HG02642 (cell line): ENCODE measurements around the gene KCNQ1OT1.

Experiments
- ATAC-seq: cut with Tn5 transposase; IDR thresholded peaks from one replicate; pipeline ENCODE4 v1.9.1; 2021; ENCODE audit warnings: mild to moderate bottlenecking; ENCODE audit not compliant: unreplicated experiment, poor library complexity

Gene KCNQ1OT1

DNA sequence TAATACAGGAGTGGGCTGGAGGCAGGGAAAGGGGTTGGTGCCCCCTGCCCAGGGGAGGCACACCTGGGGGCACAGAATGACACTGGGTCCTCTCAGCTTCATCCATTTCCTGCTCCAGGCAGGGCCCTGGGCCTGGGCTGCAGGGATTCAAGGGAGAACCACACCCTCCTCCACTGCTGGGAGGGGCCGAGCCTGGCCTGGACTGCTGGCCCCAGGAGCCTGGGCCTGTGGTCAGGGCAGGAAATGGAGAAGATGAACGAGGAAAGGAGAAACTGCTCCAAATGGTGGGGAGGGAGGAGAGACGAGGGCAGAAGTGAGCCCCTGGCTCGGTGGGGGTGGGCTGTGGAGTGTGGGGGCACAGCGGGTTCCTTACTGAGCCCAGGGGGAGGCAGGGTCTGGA, 38.1 kb upstream of the KCNQ1OT1 start:
- ATAC-seq = no peak

GRCh38 chr11:2737226-2737590, 37.4 kb upstream of the KCNQ1OT1 start:
- no peak for ATAC-seq

- no peak for ATAC-seq
These were observed 36.9 kb upstream of the KCNQ1OT1 start for GRCh38 chr11:2736577-2737225.

DNA sequence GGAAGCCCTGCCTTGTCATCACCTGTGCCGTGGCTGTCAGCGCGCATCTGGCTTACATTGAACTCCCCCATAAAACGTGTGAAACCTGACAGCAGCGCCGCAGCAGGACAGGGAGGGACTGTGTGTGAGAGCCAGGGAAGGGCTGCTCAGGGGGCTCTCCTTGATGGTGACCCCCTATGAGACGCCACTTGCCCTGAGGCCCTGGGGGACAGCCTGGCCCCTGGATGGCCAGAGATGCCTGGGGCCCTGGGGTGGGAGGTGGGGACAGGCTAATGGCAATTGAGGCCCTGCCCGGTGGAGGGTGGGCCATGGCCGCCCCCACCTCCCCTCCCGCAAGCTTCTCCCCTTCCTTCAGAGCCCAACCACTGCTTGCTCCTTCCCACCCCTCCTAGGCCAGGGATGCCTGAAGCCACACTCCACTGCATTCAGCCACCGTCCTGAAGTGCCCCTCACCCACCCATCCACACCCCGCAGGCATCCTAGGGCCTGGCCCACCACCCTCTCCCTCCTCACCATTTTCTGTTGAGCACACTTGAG, 35.3 kb upstream of the KCNQ1OT1 start:
- no peak for ATAC-seq

DNA sequence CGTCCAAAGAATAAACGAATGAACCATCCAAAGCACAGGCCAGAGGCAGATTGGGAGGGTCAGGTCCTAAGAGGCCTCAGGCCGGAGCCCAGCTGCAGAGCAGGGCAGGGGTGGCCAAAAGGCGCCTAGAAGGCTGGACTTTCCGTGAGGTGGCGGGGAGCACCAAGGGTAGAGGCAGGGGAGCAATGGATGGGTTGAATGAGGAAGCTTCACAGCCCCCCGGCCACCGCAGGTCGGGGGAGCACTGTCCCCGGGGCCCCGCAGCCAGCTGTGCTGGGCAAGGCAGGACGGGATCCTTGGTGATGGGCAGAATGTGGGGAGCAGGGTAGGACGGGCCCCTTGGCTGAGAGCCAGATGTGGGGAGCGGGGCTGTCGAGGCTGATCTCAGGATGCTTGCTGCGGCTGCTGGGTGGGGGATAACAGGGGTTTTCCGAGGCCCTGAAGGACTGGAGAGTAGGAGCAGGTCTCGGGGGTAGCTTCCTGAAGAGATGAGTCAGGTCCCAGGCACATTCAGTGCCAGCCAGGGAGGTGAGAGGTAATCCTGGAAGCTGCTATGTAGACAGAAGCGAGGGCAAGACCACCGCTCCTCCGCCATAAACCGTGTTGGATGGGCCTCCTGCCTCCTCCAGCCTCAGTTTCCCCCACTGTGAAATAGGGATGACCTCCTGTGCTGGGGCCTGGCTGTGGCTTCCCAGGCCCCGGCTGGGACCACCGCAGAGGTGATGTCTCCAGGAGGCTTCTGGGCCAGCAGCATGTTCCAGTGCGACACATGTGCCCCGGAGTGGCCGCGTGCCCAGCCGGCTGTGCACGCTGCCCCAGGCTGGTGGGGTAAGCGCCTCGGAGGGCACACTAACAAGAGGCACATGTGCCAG, 34.6 kb upstream of the KCNQ1OT1 start:
- no peak for ATAC-seq

DNA sequence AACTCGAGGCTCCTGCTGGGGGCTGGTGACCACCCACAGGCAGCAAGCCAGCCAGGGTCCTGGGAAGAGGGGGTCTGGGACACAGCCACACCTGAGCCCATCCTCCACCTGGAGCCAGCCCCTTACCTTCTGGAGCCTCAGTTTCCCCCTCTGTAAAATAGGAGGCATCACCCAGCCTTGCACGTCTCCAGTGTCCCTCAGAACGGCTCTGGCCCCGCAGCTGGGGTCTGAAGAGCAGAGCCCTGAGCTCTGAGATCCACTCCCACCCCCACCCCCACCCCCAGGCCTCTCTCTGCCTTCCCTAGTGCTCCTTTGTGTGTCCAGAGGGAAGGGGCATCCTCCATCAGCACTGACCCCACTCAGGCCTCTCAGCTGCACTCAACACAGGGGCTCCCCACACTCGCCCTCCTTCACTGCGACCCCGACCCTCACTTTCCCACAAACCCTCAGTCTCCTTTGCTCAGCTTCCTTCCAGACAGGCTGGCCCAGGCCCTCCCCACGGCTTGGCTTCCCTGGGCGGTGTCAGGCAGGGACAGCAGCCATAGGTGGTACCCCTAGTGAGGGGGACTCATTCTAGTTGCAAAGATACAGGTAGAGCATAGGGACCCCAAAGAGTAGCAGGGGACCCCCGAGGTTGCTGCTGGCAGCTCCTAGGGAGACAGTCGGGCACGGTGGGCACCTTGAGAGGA, 33.3 kb upstream of the KCNQ1OT1 start:
- no peak for ATAC-seq

- no peak for ATAC-seq
These were observed 32.6 kb upstream of the KCNQ1OT1 start for GRCh38 chr11:2732261-2732939.

GRCh38 chr11:2731130-2732125, 31.6 kb upstream of the KCNQ1OT1 start:
- ATAC-seq = no peak

DNA sequence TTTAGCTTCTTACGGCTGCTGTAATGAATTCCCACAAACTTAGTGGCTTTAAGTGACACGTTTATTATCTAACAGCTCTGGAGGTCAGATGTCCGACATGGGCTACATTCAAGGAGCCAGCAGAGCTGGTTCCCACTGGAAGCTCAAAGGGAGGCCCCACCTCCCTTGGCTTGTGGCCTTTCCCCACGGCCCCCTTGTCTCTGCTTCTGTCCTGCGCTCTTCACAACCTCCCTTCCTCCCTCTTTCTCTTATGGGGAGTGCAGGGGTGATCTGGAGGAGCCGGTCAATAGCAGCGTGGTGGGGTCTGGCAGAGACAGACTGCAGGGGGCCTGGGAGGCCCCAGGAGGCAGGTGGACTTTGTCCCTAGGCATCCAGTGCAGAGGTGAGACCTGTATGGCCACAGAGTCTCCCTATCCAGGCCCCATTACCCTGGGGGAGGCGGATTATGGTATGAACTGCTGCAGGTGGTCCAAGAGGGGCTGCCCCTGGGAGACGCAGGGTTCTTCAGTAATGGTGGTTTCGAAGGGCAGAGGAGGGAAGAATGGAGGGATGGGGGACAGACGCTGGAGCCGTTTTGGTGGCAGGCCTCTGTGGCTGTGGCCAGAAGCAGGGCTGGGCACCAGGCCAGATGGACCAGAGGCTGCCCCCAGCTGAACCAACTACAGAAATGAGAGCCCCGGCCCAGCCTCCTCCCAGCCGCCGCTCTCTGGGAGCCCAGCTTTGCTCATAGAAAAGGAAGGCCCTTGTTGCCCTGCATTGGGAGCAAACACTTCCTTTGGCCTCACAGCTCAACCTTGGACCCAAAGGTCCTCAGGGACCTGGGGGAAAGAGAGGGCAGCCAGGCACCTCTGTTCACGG, 30.7 kb upstream of the KCNQ1OT1 start:
- no peak for ATAC-seq

- no peak for ATAC-seq
These were observed 30.0 kb upstream of the KCNQ1OT1 start for GRCh38 chr11:2729841-2730240.

DNA sequence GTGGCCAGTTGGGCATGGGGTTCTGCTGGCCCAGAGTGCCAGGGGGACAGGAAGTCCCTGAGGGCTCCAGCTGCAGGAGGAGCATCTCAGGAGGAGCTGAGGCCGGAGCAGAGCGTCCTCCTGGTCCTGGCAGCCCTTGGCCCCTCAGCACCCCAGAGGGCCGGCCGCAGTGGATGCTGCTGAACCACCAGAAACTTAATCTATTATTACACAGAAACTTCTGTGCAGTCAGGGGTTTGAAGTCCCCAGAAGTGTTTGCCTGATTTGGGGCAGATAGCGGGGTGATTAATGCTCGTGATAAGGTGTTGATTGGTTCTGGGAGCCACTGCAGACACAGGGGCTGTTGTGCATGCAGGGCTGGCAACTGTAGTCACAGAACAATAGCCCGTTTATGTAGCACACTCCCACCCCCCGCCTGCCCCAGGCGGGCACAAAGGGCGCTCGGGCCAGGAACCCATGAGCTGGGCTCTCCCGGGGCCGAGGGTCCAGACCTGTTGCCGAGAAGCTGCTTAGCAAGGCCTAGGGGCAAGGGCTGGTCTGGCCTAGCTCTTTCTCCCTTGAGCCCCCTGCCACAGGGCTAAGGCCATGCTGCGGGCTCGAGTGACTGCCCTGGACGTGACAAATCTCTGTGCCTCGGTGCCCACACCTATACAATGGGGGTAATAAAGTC, 29.0 kb upstream of the KCNQ1OT1 start:
- no peak for ATAC-seq

- no peak for ATAC-seq
These were observed 28.4 kb upstream of the KCNQ1OT1 start for GRCh38 chr11:2728128-2728662.

- ATAC-seq = no peak
These were observed 27.2 kb upstream of the KCNQ1OT1 start for GRCh38 chr11:2726964-2727363.

DNA sequence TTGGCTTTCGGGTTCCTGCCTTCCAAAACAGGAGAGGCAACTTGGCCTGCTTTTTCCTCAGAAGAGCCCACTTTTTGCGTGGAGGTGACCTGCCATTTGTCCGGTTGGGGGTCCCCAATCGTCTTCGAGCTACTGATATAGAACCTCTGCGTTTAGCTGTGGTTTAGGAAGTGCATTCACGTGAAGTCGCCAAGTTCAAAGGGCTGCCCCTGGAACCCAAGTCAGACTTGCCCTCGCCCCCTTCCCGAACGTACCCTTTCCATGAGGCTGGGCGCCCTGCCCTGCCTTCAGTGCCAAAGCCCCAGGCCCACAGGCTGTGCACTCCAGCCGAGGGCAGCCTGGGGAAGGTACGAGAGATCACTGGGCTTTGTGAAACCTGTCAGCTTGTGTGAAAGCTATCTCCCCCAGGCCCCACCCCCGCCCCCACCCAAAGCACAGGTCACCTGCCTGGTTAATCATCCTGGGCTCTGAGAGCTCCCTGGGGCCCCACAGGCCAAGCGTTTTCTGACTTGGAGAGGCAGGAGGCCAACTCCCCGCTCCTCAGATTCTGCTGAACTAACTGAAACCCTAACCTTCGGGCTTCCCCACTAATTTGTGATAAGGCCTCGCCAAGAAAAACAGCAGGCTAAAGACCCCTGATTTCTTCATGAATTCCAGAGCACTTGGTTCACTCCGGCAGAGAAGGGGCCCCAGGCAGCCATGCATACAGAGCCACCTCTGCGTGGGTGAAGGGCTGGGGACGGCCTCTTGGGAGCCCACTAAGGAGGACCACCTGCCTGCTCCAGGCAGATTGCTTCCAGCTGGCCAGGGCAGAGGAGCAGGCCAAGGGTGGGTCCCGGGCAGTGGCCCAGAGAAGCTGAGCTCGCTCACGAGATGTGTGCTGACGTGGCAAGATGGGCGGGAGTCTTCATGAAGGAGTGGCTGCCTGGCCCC, 25.8 kb upstream of the KCNQ1OT1 start:
- no peak for ATAC-seq

DNA sequence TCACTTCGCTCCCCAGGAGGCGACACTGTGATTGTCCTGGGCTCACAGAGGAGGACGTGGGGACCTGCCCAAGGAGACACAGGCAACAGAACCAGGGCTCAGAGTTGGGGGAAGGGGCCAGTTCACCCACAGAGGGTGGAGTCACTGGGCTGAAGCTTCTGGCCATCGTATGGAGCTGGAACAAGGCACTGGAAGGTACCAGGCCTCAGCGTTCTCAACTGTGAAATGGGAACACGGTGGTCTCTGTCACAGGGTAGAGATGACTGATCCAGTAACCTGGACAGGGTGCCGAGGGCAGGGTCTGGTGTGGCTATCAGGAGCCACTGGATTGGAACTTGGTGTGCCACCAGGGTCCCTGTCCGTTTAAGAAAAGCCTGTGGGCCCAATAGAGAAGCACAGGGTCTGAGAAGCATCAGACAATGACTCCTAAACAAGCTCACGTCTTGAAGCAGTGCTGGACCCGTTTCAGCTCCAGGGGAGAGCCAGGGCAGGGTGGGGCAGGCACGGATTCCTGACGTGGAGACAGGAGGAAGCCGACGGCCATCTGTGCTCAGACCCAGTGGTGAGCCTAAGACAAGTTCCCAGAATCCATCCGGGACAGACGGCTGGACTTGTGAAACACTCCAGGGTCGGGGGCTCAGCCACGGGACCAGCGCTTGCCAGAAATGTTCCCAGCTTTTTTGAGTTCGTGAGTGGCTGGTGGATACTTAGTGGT, 25.0 kb upstream of the KCNQ1OT1 start:
- no peak for ATAC-seq

GRCh38 chr11:2724104-2724503, 24.3 kb upstream of the KCNQ1OT1 start:
- no peak for ATAC-seq
